Thyroid gland (tissue), 4 donors: ENCODE results near the gene MARK3. TPM values are rescaled to one million over a fixed set of nuclear protein-coding genes. Genes with fewer than 3 reads are reported as not detected.
A peak's percentile ranks its signal among the peaks of the same experiment; 100 is the strongest.

Source experiments
- DNase-seq, 2 donors: peaks; one replicate each; pipeline ENCODE4 v3.0.0-alpha.2; 2019
- H3K27ac ChIP-seq, 3 donors: fragments of 200-600 bp; sonication (generic); 1 replicate in 2 of 3; 2 replicates in 1 of 3; pipeline ENCODE4 v1.5.1; 2016 to 2019; ENCODE audit warnings: mild to moderate bottlenecking in 1 of 3, moderate library complexity in 1 of 3
- H3K27me3 ChIP-seq: fragments of 200-600 bp; sonication (generic); one replicate; pipeline ENCODE4 v1.5.1; 2019
- H3K36me3 ChIP-seq, 2 donors: fragments of 200-600 bp; sonication (generic); one replicate each; pipeline ENCODE4 v1.5.1; 2016 to 2019
- H3K4me1 ChIP-seq, 2 donors: fragments of 200-600 bp; sonication (generic); one replicate each; pipeline ENCODE4 v1.5.1; 2017 to 2019
- H3K4me3 ChIP-seq, 3 donors: fragments of 200-600 bp; sonication (generic); replicated peaks in 1 of 3; 1 replicate in 2 of 3; 2 replicates in 1 of 3; pipeline ENCODE4 v1.5.1; 2016; ENCODE audit warnings: mild to moderate bottlenecking in 1 of 3
- H3K9me3 ChIP-seq: fragments of 200-600 bp; sonication (generic); one replicate; pipeline ENCODE4 v1.5.1; 2017
- POLR2A ChIP-seq, 2 donors: fragments of 450-650 bp; IDR thresholded peaks; one replicate each; pipeline ENCODE4 v1.6.1; 2017; ENCODE audit warnings: antibody characterized with exemption in 2 of 2, mild to moderate bottlenecking in 2 of 2, moderate library complexity in 1 of 2
- WGBS, 2 donors: methylation state at CpG; one replicate each; pipeline ENCODE4 v1.1.5; 2017; 5-methylcytosine and 5-hydroxymethylcytosine counted together
- intact Hi-C: fragments of 100-400 bp; cut with DNase I; formaldehyde crosslinking; loops from one replicate; pipeline ENCODE4 v1.15.1; 2023
- total RNA-seq, 4 donors: library from RNA; depleted of rRNA; stranded (reverse); fragments of >200 nt; gene quantifications; one replicate each; pipeline ENCODE4 v1.2.3, GENCODE V29; 2016
- TF ChIP-seq, protein P1 (sequence below), 6 experiments: fragments of 200-600 bp in 3 of 6; fragments of 450-650 bp in 3 of 6; sonication (generic) in 3 of 6; IDR thresholded peaks; one replicate each; pipeline ENCODE4 v1.5.1; 2016 to 2019; ENCODE audit warnings: antibody characterized with exemption in 6 of 6, mild to moderate bottlenecking in 2 of 6, inconsistent platforms in 1 of 6, moderate library complexity in 1 of 6

MARK3 gene
- total RNA-seq, 4 donors from 2014 or later = 105 to 164 (median 114) TPM

DNA sequence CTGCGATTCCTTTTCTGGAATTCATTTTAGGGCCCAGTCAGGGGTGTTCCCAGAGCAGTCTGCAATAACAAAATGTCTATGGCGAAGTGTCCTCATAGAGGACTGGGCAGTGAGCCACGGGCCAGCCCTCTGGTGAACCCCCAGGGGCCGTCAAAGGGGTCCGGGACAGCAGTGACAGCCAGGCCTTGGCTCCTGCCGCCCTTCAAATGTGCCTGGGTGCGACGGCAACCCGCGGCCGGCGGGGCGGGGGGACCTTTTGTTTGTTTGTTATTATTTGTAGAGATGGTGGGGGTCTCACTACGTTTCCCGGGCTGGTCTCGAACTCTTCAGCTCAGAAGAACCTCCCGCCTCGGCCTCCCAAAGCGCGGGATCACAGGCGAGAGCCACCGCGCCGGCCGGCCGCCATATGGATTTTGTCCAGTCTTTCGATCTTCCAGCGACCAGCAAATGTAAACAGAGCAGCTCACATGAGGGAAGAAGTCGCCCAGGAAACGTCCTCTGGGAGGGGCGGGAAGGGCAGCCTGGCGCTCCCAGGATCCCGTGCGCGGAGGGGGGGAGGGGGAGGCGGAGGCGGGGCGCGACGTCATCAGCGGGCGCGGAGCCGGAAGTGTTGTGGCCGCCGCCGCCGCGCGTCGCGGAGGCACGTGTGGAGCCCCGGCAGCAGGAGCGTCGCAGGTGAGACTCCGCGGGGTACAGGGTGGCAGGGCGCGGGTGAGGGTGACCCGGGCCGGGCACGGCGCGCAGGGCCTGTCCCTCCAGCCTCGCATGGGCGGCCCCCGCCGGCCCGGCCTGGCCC is 143.6 kb downstream of the MARK3 start, which contains the start of gene TRMT61A:
Gene TRMT61A, plus strand, starts transcription at position 610 of the 796 bp plus-strand sequence. CDS start 783 bp downstream, outside the sequence.
- Histone ChIP-seq H3K27me3 (no peaks in the 10 kb centered on the region), H3K4me3 (peak within 1 kb of the TSS; percentile 75 to 81 (median 80)), H3K36me3 (no peaks in the 10 kb centered on the region), H3K4me1 (peaks cover 23 to 31% of the 10 kb centered on the region in 2 donors), H3K27ac (peak within 1 kb of the TSS; percentile 92 to 97 (median 93)), H3K9me3 (no peaks in the 10 kb centered on the region)
- intact Hi-C loops = no loop called here
- TF ChIP-seq, protein P1, sequence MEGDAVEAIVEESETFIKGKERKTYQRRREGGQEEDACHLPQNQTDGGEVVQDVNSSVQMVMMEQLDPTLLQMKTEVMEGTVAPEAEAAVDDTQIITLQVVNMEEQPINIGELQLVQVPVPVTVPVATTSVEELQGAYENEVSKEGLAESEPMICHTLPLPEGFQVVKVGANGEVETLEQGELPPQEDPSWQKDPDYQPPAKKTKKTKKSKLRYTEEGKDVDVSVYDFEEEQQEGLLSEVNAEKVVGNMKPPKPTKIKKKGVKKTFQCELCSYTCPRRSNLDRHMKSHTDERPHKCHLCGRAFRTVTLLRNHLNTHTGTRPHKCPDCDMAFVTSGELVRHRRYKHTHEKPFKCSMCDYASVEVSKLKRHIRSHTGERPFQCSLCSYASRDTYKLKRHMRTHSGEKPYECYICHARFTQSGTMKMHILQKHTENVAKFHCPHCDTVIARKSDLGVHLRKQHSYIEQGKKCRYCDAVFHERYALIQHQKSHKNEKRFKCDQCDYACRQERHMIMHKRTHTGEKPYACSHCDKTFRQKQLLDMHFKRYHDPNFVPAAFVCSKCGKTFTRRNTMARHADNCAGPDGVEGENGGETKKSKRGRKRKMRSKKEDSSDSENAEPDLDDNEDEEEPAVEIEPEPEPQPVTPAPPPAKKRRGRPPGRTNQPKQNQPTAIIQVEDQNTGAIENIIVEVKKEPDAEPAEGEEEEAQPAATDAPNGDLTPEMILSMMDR (IDR thresholded peaks at IDR 0.05) = no peak
- peak in 1 of 2 donors; percentile 85 for TF ChIP-seq POLR2A (IDR thresholded peaks at IDR 0.05)
- DNase-seq = peak; percentile 90
- WGBS, 2 donors = 1 to 2% methylated on average over 28 to 34 of the region's 70 CpGs

GRCh38 chr14:103529383-103530365 is 144.5 kb downstream of the MARK3 start:
- 51 to 52% methylated on average over 19 of the region's 42 CpGs for WGBS, 2 donors
- H3K36me3 ChIP-seq = no peaks in the 10 kb centered on the region
- DNase-seq = no peak
- TF ChIP-seq, protein P1 (IDR thresholded peaks at IDR 0.05) = no peak
- TF ChIP-seq POLR2A (IDR thresholded peaks at IDR 0.05) = no peak
- peak overlapping the region; percentile 75 to 81 (median 80) for H3K4me3 ChIP-seq
- no peaks in the 10 kb centered on the region for H3K9me3 ChIP-seq
- peaks cover 23 to 31% of the 10 kb centered on the region in 2 donors for H3K4me1 ChIP-seq
- no peaks in the 10 kb centered on the region for H3K27me3 ChIP-seq
- intact Hi-C loops = no loop called here
- peak overlapping the region; percentile 41 to 93 (median 92) for H3K27ac ChIP-seq

- no peak overlapping the region for H3K4me3 ChIP-seq
- no peaks in the 10 kb centered on the region for H3K9me3 ChIP-seq
- H3K27ac ChIP-seq = no peak overlapping the region
- TF ChIP-seq, protein P1 (IDR thresholded peaks at IDR 0.05) = no peak
- no peak for TF ChIP-seq POLR2A (IDR thresholded peaks at IDR 0.05)
- H3K4me1 ChIP-seq = peaks cover 23 to 31% of the 10 kb centered on the region in 2 donors
- H3K36me3 ChIP-seq = no peaks in the 10 kb centered on the region
- 53 to 63% methylated on average over 6 to 7 of the region's 7 CpGs for WGBS, 2 donors
- intact Hi-C loops = no loop called here
- no peak for DNase-seq
- H3K27me3 ChIP-seq = no peaks in the 10 kb centered on the region
These were observed 145.2 kb downstream of the MARK3 start for GRCh38 chr14:103530390-103530789.

- TF ChIP-seq POLR2A (IDR thresholded peaks at IDR 0.05) = no peak
- TF ChIP-seq, protein P1 (IDR thresholded peaks at IDR 0.05) = no peak
- Histone ChIP-seq H3K27me3 (no peaks in the 10 kb centered on the region), H3K9me3 (no peaks in the 10 kb centered on the region), H3K27ac (no peak overlapping the region), H3K4me1 (peaks cover 23 to 31% of the 10 kb centered on the region in 2 donors), H3K36me3 (no peaks in the 10 kb centered on the region), H3K4me3 (no peak overlapping the region)
- intact Hi-C loops = no loop called here
- WGBS, 2 donors = 91 to 94% methylated on average over 5 to 10 of the region's 11 CpGs
- no peak for DNase-seq
These were observed 145.6 kb downstream of the MARK3 start for GRCh38 chr14:103530831-103531230.
